Measurements from ENCODE around the gene KIF5C. TPM values are rescaled to one million over a fixed set of nuclear protein-coding genes. Genes with fewer than 3 reads are reported as not detected.

KIF5C gene
- total and polyA plus RNA-seq, 2 donors (not counting 1 experiment from before 2014, with no cell fraction given) = 0.09 to 0.17 TPM

GRCh38 chr2:148943097-148943496 is 68.1 kb downstream of the KIF5C start:
- TF ChIP-seq EZH2 (IDR thresholded peaks at IDR 0.05; ENCODE audit: low read length, missing control alignments) (no peak), CTCF (conservative IDR thresholded peaks at IDR 0.05 in 1 of 2, IDR thresholded peaks at IDR 0.05 in 1 of 2; ENCODE audit: low read depth in 1 of 2, low read length in 2 of 2) (no peak)
- no peaks in the 10 kb centered on the region for H4K20me1 ChIP-seq (ENCODE audit: control insufficient read depth, extremely low read depth, insufficient read depth, low read length)

GRCh38 chr2:148944536-148944935 is 69.5 kb downstream of the KIF5C start:
- Histone ChIP-seq H3K4me2 (ENCODE audit: extremely low read depth, insufficient read depth, low read length) (no peak overlapping the region), H3K9me3 (ENCODE audit: control insufficient read depth, insufficient read depth, low read depth, low read length) (no peaks in the 10 kb centered on the region), H3K27ac (ENCODE audit: insufficient read depth, low read length) (no peak overlapping the region), H3K4me3 (replicated peaks in 1 of 4; ENCODE audit: control extremely low read depth in 1 of 4, insufficient read depth in 1 of 4, low read depth in 3 of 4, low read length in 4 of 4) (no peak overlapping the region), H3K36me3 (ENCODE audit: control insufficient read depth, insufficient read depth, low read length) (no peaks in the 10 kb centered on the region), H4K20me1 (ENCODE audit: control insufficient read depth, extremely low read depth, insufficient read depth, low read length) (no peaks in the 10 kb centered on the region), H3K79me2 (ENCODE audit: control insufficient read depth, insufficient read depth, low read length) (no peaks in the 10 kb centered on the region), H3K27me3 (ENCODE audit: control insufficient read depth, insufficient read depth, low read length) (no peaks in the 10 kb centered on the region), H3K9ac (ENCODE audit: insufficient read depth, low read length) (no peak overlapping the region), H2AFZ (ENCODE audit: low read length) (no peak overlapping the region), H3K4me1 (ENCODE audit: control insufficient read depth, extremely low read depth, insufficient read depth, low read length) (no peaks in the 10 kb centered on the region)
- DNase-seq (ENCODE audit: low read depth in 2 of 2) = no peak
- TF ChIP-seq CTCF (conservative IDR thresholded peaks at IDR 0.05 in 1 of 2, IDR thresholded peaks at IDR 0.05 in 1 of 2; ENCODE audit: low read depth in 1 of 2, low read length in 2 of 2) = no peak

More at GRCh38 chr2:148943097-148943496, 68.1 kb downstream of the KIF5C start:
- Histone ChIP-seq H2AFZ (ENCODE audit: low read length) (no peak overlapping the region), H3K27ac (ENCODE audit: insufficient read depth, low read length) (no peak overlapping the region), H3K27me3 (ENCODE audit: control insufficient read depth, insufficient read depth, low read length) (no peaks in the 10 kb centered on the region), H3K4me2 (ENCODE audit: extremely low read depth, insufficient read depth, low read length) (no peak overlapping the region), H3K4me1 (ENCODE audit: control insufficient read depth, extremely low read depth, insufficient read depth, low read length) (no peaks in the 10 kb centered on the region), H3K36me3 (ENCODE audit: control insufficient read depth, insufficient read depth, low read length) (no peaks in the 10 kb centered on the region), H3K79me2 (ENCODE audit: control insufficient read depth, insufficient read depth, low read length) (no peaks in the 10 kb centered on the region), H3K9ac (ENCODE audit: insufficient read depth, low read length) (no peak overlapping the region), H3K4me3 (replicated peaks in 1 of 4; ENCODE audit: control extremely low read depth in 1 of 4, insufficient read depth in 1 of 4, low read depth in 3 of 4, low read length in 4 of 4) (no peak overlapping the region), H3K9me3 (ENCODE audit: control insufficient read depth, insufficient read depth, low read depth, low read length) (no peaks in the 10 kb centered on the region)
- DNase-seq (ENCODE audit: low read depth in 2 of 2) = no peak

- H3K9ac ChIP-seq (ENCODE audit: insufficient read depth, low read length) = no peak overlapping the region
- H3K36me3 ChIP-seq (ENCODE audit: control insufficient read depth, insufficient read depth, low read length) = no peaks in the 10 kb centered on the region
- H3K4me1 ChIP-seq (ENCODE audit: control insufficient read depth, extremely low read depth, insufficient read depth, low read length) = no peaks in the 10 kb centered on the region
- no peaks in the 10 kb centered on the region for H4K20me1 ChIP-seq (ENCODE audit: control insufficient read depth, extremely low read depth, insufficient read depth, low read length)
- H3K4me2 ChIP-seq (ENCODE audit: extremely low read depth, insufficient read depth, low read length) = no peak overlapping the region
- TF ChIP-seq EZH2 (IDR thresholded peaks at IDR 0.05; ENCODE audit: low read length, missing control alignments) (no peak), CTCF (conservative IDR thresholded peaks at IDR 0.05 in 1 of 2, IDR thresholded peaks at IDR 0.05 in 1 of 2; ENCODE audit: low read depth in 1 of 2, low read length in 2 of 2) (no peak)
- no peaks in the 10 kb centered on the region for H3K27me3 ChIP-seq (ENCODE audit: control insufficient read depth, insufficient read depth, low read length)
- no peak overlapping the region for H3K27ac ChIP-seq (ENCODE audit: insufficient read depth, low read length)
- H3K4me3 ChIP-seq (replicated peaks in 1 of 4; ENCODE audit: control extremely low read depth in 1 of 4, insufficient read depth in 1 of 4, low read depth in 3 of 4, low read length in 4 of 4) = no peak overlapping the region
- no peak for DNase-seq (ENCODE audit: low read depth in 2 of 2)
- no peaks in the 10 kb centered on the region for H3K79me2 ChIP-seq (ENCODE audit: control insufficient read depth, insufficient read depth, low read length)
- H3K9me3 ChIP-seq (ENCODE audit: control insufficient read depth, insufficient read depth, low read depth, low read length) = no peaks in the 10 kb centered on the region
- no peak overlapping the region for H2AFZ ChIP-seq (ENCODE audit: low read length)
Measured at GRCh38 chr2:148947299-148947698, 72.3 kb downstream of the KIF5C start.

Measured in fibroblast of lung (primary cell).